K562 (cell line): ENCODE results near the gene QRICH1. TPM values are rescaled to one million over a fixed set of nuclear protein-coding genes. Genes with fewer than 3 reads are reported as not detected.

ENCODE experiments used
- C11orf30 ChIP-seq: fragments of 450-650 bp; IDR thresholded peaks from 2 replicates; pipeline ENCODE4 v1.6.1; 2016; ENCODE audit warnings: low read depth, mild to moderate bottlenecking
- CC2D1A ChIP-seq: fragments of 450-650 bp; IDR thresholded peaks from 2 replicates; pipeline ENCODE4 v1.6.1; 2017; ENCODE audit warnings: mild to moderate bottlenecking
- DNMT1 ChIP-seq: fragments of 450-650 bp; IDR thresholded peaks from 2 replicates; pipeline ENCODE4 v1.6.1; 2016; ENCODE audit warnings: antibody characterized with exemption, mild to moderate bottlenecking
- ESRRA ChIP-seq: fragments of 450-650 bp; IDR thresholded peaks from 2 replicates; pipeline ENCODE4 v1.6.1; 2014; ENCODE audit warnings: low read depth, mild to moderate bottlenecking, moderate library complexity, borderline replicate concordance
- FOXJ2 ChIP-seq: fragments of 200-800 bp; sonication (Bioruptor generic); IDR thresholded peaks from 2 replicates; pipeline ENCODE4 v1.6.1; 2016; ENCODE audit warnings: missing genetic modification characterization, missing compliant biosample characterization
- GTF2E2 ChIP-seq: fragments of 200-800 bp; sonication (Bioruptor generic); IDR thresholded peaks from 2 replicates; pipeline ENCODE4 v1.6.1; 2016; ENCODE audit warnings: missing genetic modification characterization, missing compliant biosample characterization
- HINFP ChIP-seq: fragments of 450-650 bp; conservative IDR thresholded peaks from 2 replicates; pipeline ENCODE4 v1.6.1; 2016; ENCODE audit warnings: missing genetic modification characterization, low read depth, mild to moderate bottlenecking, control low read depth, missing compliant biosample characterization
- HMG20B ChIP-seq: fragments of 250-450 bp; sonication (Bioruptor Pico); IDR thresholded peaks from 2 replicates; pipeline ENCODE4 v1.5.0; 2021; ENCODE audit warnings: mild to moderate bottlenecking
- HNRNPH1 ChIP-seq: fragments of 200-400 bp; formaldehyde crosslinking; optimal IDR thresholded peaks from 2 replicates; pipeline ENCODE3; 2017; ENCODE audit warnings: low read depth, mild to moderate bottlenecking, low read length, moderate library complexity
- JUN ChIP-seq, 2 experiments: sonication (generic) in 1 of 2; formaldehyde crosslinking in 1 of 2; IDR thresholded peaks; 2 replicates each; pipeline versions ENCODE4 v1.6.1 to v1.8.0; 2012 to 2022; ENCODE audit warnings: borderline replicate concordance in 2 of 2, mild to moderate bottlenecking in 2 of 2, improper control_type of control experiment in 1 of 2, low read depth in 1 of 2, low read length in 1 of 2, missing genetic modification reagents in 1 of 2
- KLF6 ChIP-seq: fragments of 250-450 bp; sonication (Bioruptor Pico); IDR thresholded peaks from 2 replicates; pipeline ENCODE4 v1.4.0; 2020; ENCODE audit warnings: mild to moderate bottlenecking, moderate library complexity, borderline replicate concordance
- MAFF ChIP-seq: IDR thresholded peaks from 2 replicates; pipeline ENCODE4 v1.6.1; 2012; ENCODE audit warnings: low read length, improper control_type of control experiment
- MTA1 ChIP-seq: fragments of 450-650 bp; IDR thresholded peaks from 2 replicates; pipeline ENCODE4 v1.6.1; 2017; ENCODE audit warnings: borderline replicate concordance
- PML ChIP-seq: IDR thresholded peaks from 2 replicates; pipeline ENCODE4 v1.6.1; 2012; ENCODE audit warnings: low read length, inconsistent platforms
- POLR2AphosphoS2 ChIP-seq: IDR thresholded peaks from 2 replicates; pipeline ENCODE4 v1.6.1; 2012; ENCODE audit warnings: low read length, improper control_type of control experiment
- POLR2H ChIP-seq: IDR thresholded peaks from 2 replicates; pipeline ENCODE4 v1.6.1; 2016; ENCODE audit warnings: missing genetic modification characterization, low read depth, mild to moderate bottlenecking, control low read depth, missing compliant biosample characterization, moderate library complexity
- POLR3A ChIP-seq: IDR thresholded peaks from 2 replicates; pipeline ENCODE4 v1.6.1; 2011; ENCODE audit warnings: borderline replicate concordance, mild to moderate bottlenecking, moderate library complexity; ENCODE audit not compliant: insufficient read length, insufficient read depth; ENCODE audit errors: extremely low read depth
- PTRF ChIP-seq: fragments of 450-650 bp; IDR thresholded peaks from 2 replicates; pipeline ENCODE4 v1.6.1; 2016; ENCODE audit warnings: mild to moderate bottlenecking, missing genetic modification characterization, missing compliant biosample characterization
- RNF2 ChIP-seq: sonication (generic); IDR thresholded peaks from 2 replicates; pipeline ENCODE4 v1.6.1; 2016
- SRSF7 ChIP-seq: fragments of 200-400 bp; formaldehyde crosslinking; optimal IDR thresholded peaks from 2 replicates; pipeline ENCODE3; 2017; ENCODE audit warnings: mild to moderate bottlenecking, low read depth, low read length
- TAF15 ChIP-seq: fragments of 200-400 bp; formaldehyde crosslinking; IDR thresholded peaks from 2 replicates; pipeline ENCODE4 v1.6.1; 2017; ENCODE audit warnings: mild to moderate bottlenecking, low read depth, low read length, moderate library complexity
- TAF7 ChIP-seq: fragments of 450-650 bp; IDR thresholded peaks from 2 replicates; pipeline ENCODE4 v1.6.1; 2016; ENCODE audit warnings: missing genetic modification characterization, missing compliant biosample characterization
- TAL1 ChIP-seq: fragments of 450-650 bp; IDR thresholded peaks from 2 replicates; pipeline ENCODE4 v1.6.1; 2016; ENCODE audit warnings: mild to moderate bottlenecking
- TARDBP ChIP-seq: fragments of 450-650 bp; IDR thresholded peaks from 2 replicates; pipeline ENCODE4 v1.6.1; 2016
- ZNF124 ChIP-seq: sonication (generic); formaldehyde crosslinking; IDR thresholded peaks from 2 replicates; pipeline ENCODE4 v1.8.1; 2022; ENCODE audit warnings: missing genetic modification reagents
- polyA plus RNA-seq, 8 experiments: library from polyadenylated mRNA; depleted of rRNA in 4 of 8; stranded (reverse) in 5 of 8; unstranded in 3 of 8; fragments of >200 nt; fragmentation: Nextera tagmentation in 2 of 8; fragmentation: Illumina TruSeq in 1 of 8; extraction: Ambion mirVana in 2 of 8; extraction: Trizol in 1 of 8; gene quantifications; 2 replicates each; pipeline versions ENCODE4 v1.2.1 to v1.2.3, GENCODE V29; 2011 to 2014; ENCODE audit warnings: inconsistent platforms in 1 of 8, missing spikeins in 1 of 8
- total RNA-seq, 7 experiments: library from RNA; depleted of rRNA in 6 of 7; stranded (reverse); fragments of >200 nt in 6 of 7; fragmentation: Illumina TruSeq in 2 of 7; extraction: Trizol in 2 of 7; gene quantifications; 2 replicates each; pipeline versions ENCODE4 v1.2.1 to v1.2.3, GENCODE V29; 2011 to 2021; ENCODE audit warnings: low replicate concordance in 1 of 7
- TF ChIP-seq, protein P1 (sequence below): IDR thresholded peaks from 2 replicates; pipeline ENCODE4 v1.6.1; 2016; ENCODE audit warnings: missing genetic modification characterization, missing compliant biosample characterization

QRICH1 gene
- total and polyA plus RNA-seq, 9 of the 15 experiments (the other 6 are each of a cell fraction or from before 2014, with no cell fraction given), result 20.1 to 99.2 (median 56.7) TPM

DNA sequence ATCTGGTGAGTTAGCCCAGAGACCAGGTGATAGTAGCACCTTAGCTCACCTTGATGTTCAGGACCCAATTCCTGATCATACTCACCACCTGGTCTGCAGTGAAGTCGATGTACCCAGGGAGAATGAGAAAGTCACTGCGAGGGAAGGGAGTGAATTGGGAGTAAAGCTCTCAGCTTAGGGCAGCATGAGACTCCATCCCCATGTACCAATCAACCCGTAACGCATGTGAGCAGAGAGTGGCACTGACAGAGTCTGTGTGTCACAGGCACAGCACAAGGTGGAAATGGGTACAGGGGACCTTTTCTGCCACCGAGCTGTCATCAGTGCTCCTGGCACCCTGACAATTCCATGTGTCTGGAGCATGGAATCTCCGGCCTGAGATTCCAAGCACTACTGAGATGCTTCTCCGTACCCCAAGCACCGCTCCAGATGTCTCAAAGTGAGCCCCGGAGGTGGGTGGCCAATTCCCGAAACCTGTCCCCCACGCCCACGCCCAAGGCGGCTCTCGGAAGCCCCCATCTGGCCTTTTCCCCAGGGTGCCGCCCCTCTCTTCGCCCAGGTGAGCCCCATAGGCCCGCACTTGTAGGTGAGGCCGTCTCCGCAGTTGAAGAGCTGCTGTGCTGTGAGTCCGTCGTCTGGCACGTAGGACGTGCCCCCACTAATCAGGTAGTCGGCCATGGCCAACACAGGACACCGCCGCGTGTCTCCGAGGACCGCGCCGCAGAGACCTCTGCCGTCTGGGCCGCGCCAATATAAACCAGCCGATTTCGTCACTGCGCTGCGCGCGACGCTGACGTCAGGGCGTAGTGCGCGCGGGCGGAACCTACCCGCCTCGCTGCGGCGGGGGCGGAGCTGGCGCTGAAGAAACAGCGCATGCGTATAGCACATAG lies 65.0 kb downstream of the QRICH1 start, which contains the start of gene IMPDH2 (continued):
- TF ChIP-seq C11orf30, result peak; percentile 75
- TF ChIP-seq SRSF7, result no peak
- no peak for TF ChIP-seq HINFP (tag)
- TF ChIP-seq DNMT1, result no peak
- TF ChIP-seq MAFF, result no peak
- TF ChIP-seq PTRF (tag), result no peak
- TF ChIP-seq JUN (IDR thresholded peaks at IDR 0.05; ENCODE audit: borderline replicate concordance, low read depth, low read length), result peak; percentile 72
- TF ChIP-seq JUN (CRISPR knock-in tag; IDR thresholded peaks at IDR 0.05; ENCODE audit: borderline replicate concordance), result no peak
- no peak for TF ChIP-seq KLF6 (CRISPR knock-in tag)
- TF ChIP-seq ESRRA, result peak; percentile 70; the same call in 1 of the 2 replicates
- TF ChIP-seq TAF7 (tag), result 0 out of 2 replicates have a peak, but pooled peaks have one; percentile 35
- TF ChIP-seq RNF2, result peak; percentile 56
- no peak for TF ChIP-seq CC2D1A
- TF ChIP-seq GTF2E2 (tag), result no peak
- no peak for TF ChIP-seq TAL1
- peak; percentile 93 for TF ChIP-seq POLR2H
- no peak for TF ChIP-seq TARDBP
- no peak for TF ChIP-seq HMG20B (CRISPR knock-in tag)
- no peak for TF ChIP-seq POLR3A
- TF ChIP-seq, protein P1, sequence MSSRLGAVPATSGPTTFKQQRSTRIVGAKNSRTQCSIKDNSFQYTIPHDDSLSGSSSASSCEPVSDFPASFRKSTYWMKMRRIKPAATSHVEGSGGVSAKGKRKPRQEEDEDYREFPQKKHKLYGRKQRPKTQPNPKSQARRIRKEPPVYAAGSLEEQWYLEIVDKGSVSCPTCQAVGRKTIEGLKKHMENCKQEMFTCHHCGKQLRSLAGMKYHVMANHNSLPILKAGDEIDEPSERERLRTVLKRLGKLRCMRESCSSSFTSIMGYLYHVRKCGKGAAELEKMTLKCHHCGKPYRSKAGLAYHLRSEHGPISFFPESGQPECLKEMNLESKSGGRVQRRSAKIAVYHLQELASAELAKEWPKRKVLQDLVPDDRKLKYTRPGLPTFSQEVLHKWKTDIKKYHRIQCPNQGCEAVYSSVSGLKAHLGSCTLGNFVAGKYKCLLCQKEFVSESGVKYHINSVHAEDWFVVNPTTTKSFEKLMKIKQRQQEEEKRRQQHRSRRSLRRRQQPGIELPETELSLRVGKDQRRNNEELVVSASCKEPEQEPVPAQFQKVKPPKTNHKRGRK (tag), result no peak
- TF ChIP-seq PML, result peak; percentile 83
- no peak for TF ChIP-seq FOXJ2
- TF ChIP-seq MTA1, result peak; percentile 82
- TF ChIP-seq POLR2AphosphoS2, result peak; percentile 99
- no peak for TF ChIP-seq ZNF124
- no peak for TF ChIP-seq HNRNPH1
- TF ChIP-seq TAF15, result no peak
